ENCODE results near the gene TANC1.

The TANC1 gene

GRCh38 chr2:159080641-159081040 is 112.2 kb downstream of the TANC1 start:
- FAIRE-seq (no peak), DNase-seq (ENCODE audit: insufficient read length, low spot score) (no peak)
- TF ChIP-seq, protein P1, sequence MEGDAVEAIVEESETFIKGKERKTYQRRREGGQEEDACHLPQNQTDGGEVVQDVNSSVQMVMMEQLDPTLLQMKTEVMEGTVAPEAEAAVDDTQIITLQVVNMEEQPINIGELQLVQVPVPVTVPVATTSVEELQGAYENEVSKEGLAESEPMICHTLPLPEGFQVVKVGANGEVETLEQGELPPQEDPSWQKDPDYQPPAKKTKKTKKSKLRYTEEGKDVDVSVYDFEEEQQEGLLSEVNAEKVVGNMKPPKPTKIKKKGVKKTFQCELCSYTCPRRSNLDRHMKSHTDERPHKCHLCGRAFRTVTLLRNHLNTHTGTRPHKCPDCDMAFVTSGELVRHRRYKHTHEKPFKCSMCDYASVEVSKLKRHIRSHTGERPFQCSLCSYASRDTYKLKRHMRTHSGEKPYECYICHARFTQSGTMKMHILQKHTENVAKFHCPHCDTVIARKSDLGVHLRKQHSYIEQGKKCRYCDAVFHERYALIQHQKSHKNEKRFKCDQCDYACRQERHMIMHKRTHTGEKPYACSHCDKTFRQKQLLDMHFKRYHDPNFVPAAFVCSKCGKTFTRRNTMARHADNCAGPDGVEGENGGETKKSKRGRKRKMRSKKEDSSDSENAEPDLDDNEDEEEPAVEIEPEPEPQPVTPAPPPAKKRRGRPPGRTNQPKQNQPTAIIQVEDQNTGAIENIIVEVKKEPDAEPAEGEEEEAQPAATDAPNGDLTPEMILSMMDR (IDR thresholded peaks at IDR 0.05; ENCODE audit: insufficient read depth, missing control alignments) = no peak

DNA sequence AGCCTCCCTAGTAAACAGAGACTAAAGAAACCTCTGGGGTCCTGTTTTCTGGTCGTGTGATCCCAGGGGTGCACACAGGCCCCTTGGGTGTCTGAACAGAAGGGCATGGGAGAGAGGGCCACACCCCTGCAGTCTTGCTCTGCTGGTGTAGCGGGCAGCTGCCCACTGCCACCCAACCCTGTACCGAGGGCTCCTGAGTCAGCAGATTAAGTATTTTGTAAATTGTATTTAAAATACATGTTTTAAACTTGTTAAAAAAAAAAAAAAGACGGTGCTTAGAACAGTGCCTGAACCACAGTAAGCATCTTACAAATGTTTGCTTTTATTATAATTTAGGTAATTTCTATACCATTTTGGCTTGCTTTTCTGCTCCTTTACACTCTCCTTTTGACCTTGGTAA is 113.7 kb downstream of the TANC1 start:
- TF ChIP-seq, protein P1 (IDR thresholded peaks at IDR 0.05; ENCODE audit: insufficient read depth, missing control alignments) = no peak
- FAIRE-seq = no peak

GRCh38 chr2:159084384-159085370 is 116.2 kb downstream of the TANC1 start:
- TF ChIP-seq, protein P1 (IDR thresholded peaks at IDR 0.05; ENCODE audit: insufficient read depth, missing control alignments) = no peak
- DNase-seq (ENCODE audit: insufficient read length, low spot score) = no peak
- FAIRE-seq = no peak

More for the DNA sequence above, 113.7 kb downstream of the TANC1 start:
- DNase-seq (ENCODE audit: insufficient read length, low spot score) = no peak

GRCh38 chr2:159086342-159086741 is 117.9 kb downstream of the TANC1 start:
- FAIRE-seq = no peak
- TF ChIP-seq, protein P1 (IDR thresholded peaks at IDR 0.05; ENCODE audit: insufficient read depth, missing control alignments) = no peak
- DNase-seq (ENCODE audit: insufficient read length, low spot score) = no peak

DNA sequence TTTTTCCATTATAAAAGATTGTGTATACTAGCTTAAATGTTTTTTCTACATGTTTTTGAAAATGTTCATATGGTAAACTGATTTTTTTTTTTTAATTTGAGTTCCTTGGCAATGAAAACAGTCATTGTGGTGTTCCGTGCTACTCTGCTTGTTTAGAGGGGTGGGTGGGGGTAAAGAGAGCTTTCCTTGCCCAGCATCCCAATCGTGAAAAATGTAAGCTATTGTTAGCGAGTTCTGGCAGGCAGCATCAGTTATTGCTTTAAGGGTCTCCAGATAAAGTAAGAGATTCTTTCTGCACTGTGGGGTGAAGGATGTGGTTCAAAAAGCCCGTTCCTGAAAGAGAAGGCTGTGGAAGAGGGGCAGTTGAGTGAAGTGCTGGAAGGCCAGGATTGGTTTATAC is 118.4 kb downstream of the TANC1 start:
- FAIRE-seq = no peak
- TF ChIP-seq, protein P1 (IDR thresholded peaks at IDR 0.05; ENCODE audit: insufficient read depth, missing control alignments) = no peak
- no peak for DNase-seq (ENCODE audit: insufficient read length, low spot score)

GRCh38 chr2:159088906-159089305 is 120.5 kb downstream of the TANC1 start:
- no peak for FAIRE-seq
- TF ChIP-seq, protein P1 (IDR thresholded peaks at IDR 0.05; ENCODE audit: insufficient read depth, missing control alignments) = no peak

GRCh38 chr2:159089543-159089942 is 121.1 kb downstream of the TANC1 start:
- FAIRE-seq = no peak
- no peak for DNase-seq (ENCODE audit: insufficient read length, low spot score)
- TF ChIP-seq, protein P1 (IDR thresholded peaks at IDR 0.05; ENCODE audit: insufficient read depth, missing control alignments) = no peak

More at GRCh38 chr2:159088906-159089305, 120.5 kb downstream of the TANC1 start:
- DNase-seq (ENCODE audit: insufficient read length, low spot score) = no peak
